Epidermal melanocyte (primary cell): ENCODE data around the gene CIRBP.

Source experiments
- DNase-seq: peaks from one replicate; pipeline ENCODE4 v3.0.0; 2011; ENCODE audit warnings: low spot score; ENCODE audit not compliant: insufficient read length

The CIRBP gene

DNA sequence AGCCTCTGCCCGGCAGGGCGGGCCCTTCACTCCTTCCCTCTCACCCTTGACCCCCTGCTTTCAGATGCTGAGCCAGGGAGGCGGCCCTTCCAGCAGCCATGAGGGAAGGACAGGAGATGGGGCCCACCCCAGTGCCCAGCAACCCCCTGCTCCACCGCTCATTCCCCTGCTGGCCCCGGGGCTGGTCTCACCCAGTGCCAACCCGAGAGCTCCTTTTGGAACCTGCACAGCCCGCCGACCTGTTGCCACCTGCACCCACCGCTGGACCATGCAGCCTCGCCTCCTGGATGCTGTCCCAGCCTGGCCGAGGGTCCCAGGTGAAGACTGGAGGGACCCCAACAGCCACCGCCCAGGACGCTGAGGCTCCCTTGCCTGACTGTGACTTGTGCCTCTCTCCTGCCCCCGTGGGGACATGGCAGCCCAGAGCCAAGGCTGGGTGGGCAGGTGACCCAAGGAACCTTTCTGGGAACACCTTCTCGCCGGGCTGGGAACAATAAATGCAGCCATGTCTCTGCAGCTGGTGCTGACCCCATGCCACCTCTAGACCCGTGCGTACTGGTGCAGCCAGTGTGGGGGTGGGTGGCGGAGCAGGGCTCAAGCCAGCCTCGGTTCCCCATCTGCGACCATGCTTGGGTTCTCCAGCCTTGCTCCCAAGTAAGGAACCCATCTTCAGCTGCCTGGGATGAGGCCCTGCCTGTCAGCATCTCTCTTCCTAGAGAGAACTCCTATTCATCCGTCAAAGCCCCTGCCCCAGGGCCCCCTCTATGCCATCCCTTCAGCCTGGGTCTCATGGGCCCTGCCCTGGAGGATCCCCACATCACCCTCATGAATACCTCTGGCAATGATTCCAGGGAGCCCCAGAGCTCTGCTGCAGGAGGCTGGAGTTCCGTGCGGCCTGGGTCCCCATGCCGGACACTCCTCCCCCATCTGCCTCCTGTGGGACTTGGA lies 9.9 kb downstream of the CIRBP start:
- DNase-seq = no peak

DNA sequence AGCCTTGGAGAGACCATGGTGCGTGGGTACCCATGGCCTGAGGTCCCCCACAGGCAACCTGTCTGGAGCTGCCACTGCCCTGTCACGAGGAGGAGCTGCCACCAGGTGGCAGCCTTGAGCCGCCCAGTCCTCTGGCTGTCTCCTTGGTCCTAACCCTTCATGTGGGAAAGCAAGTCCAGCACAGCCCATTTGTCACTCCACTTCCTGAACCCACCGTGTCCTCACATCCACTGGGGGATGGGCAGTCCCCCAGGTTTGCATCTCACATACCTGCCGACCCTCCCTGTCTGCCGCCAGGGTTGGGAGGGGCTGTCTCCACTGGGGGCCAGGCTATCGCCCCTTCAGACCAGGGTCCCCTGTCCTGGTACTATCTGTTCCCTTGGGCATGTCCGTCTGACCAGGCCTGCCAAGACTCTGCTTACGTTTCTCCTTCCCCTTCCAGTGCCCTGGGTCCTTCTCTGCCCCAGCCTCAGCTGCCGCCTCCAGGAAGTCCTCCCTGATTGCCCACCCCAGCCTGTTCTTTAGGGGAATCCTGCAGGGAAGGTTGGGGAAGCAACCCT lies 10.7 kb downstream of the CIRBP start:
- DNase-seq = peak; percentile 97

DNA sequence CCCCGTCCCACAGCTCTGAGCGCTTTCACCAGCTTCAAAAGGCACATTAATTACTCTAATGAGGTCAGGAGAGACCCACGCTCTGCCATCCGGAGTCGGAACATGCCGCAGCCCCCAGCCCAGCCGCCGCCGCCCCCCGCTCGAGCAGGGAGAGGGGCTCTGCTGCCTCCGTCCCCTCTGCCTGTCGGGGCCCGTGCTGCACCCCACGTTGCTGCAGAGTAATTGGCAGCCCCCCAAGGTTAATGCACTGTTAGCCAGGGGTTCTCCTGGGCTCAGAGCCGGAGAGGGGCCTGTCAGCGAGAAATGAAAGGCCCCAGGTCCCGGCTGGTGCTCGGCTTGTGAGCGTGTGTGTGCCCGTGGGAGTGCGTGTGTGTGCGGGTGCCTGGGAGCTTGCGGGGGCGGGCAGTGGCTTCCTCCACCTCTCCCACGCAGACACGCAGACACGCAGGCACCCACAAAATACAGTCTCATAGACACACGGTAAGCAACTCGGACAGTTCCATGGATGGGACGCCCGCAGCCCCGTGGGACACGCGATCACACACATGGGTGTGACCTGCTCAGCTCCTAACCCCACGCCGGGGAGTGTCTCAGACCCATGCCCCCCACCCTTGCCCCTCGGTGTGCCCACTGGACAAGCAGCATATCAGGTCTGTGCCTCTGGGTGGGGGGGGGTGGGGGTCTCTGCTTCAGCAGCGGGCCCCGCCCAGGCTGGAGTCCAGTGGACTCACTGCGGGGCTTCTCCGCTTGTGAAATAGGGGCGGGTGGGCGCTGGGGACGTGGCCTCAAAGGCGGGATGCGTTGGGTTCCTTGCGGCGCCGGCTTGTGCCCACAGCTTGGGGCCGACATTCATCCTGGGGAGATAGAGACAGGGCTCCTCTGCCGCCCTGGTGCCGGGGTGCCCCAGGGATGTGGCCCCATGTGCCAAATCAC lies 11.8 kb downstream of the CIRBP start:
- DNase-seq = no peak

DNA sequence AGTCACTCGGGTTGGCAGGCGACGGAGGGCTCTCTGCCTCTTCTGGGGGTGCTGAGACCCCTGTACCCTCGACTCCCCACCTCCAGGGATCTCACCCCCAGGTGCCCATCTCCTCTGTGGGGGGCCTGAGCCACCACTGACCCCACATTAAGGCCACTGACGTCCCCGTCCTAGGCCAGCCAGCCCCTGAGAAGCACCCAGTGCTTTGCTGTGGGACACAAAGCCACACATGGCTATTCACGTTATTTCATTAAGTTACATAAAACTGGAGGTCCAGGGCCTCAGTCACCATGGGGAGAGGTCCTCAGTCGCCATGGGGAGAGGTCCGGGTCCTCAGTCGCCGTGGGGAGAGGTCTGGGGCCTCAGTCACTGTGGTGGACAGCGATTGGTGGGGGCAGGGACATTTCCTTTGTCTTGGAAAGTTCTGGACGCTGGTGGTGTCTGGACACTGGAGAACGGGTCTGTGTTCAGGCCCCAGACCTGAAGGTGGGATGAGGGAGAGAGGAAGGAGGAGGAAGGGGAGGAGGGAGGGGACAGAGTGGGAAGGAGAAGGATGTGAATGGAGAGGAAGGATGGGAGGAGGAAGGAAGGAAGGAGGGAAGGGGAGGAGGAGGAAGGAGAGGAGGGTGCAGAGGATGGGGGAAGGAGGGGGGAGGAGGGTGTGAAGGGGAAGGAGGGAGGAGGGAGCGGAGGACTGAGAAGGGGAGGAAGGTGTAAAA lies 12.6 kb downstream of the CIRBP start:
- DNase-seq = no peak

DNA sequence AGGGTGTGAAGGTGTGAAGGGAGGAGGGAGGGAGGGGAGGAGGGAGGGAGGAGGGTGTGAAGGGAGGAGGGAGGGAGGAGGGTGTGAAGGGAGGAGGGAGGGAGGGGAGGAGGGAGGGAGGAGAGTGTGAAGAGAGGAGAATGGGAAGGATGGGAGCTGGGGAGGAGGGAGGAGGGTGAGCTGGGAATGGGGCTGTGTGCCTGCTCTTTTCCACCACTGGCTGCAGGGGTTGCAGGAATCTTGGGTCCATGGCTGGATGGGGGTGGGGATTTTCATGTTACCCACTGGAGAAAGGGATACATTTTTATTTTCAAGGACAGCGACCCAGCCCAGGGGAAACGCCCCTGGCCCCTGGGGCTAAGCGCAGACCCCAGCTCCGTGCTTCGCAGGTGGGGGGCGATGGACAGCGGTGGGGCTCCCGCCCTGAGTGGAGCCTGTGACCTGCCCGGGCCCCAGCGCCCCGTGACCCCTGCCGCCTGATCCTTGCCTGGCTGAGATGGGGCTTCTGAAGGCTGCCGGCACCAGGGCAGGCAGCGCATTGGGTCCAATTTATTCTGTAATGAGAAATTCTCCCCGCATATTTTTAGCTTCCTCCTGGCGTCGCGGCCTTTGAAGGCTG lies 13.6 kb downstream of the CIRBP start:
- DNase-seq = no peak

DNA sequence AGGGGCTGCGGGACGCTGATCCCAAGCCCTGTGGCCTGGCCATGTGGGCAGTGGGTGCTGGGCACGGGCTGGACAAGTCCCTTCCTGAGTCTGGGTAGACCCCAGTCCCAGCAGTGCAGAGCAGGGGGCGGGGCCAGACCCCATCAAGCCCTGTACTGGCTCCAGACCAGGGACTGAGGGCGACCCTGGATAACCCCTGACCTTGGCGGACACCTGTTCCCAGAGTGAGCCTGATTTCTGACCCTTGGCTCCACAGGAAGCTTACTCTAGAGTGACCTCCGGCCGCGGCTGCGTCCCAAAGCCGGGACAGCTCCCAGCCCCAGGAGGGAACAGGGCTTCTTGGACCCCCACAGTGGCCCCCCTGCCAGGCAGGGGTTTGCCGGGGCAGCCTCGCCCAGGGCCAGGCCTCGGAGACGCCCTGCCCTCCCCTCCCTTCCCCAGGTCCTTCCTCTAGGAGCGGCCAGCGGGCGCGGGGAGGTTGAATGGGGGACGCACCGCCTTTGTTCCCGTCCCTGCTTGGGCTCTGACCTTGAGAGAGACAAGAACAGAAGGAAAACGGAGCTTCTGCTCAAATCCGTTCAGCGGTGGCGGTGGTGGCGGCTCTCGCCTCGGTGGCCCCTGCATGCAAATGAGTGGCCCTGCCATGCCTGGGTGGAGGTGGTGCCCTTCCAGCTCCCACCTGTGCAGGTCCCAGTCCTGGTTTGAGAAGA lies 14.2 kb downstream of the CIRBP start:
- no peak for DNase-seq

DNA sequence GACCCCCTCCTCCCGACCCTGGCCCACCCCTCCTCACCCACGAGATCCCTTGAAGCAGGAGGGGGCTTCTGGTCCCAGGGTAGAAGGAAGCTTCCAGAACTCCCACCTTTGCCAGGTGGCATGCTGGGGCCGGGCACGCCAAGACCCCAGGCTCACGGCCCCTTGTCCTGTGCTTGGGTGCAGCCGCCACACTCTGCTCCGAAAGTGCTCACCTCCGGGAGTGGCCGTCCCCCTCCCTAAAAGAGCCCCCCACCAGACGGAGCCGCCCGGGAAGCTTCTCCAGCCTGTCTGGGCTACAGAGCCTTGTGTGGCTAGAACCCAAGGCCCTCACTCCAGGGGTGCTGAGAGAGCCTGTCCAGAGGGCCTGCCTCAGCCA lies 14.8 kb downstream of the CIRBP start:
- DNase-seq = no peak

DNA sequence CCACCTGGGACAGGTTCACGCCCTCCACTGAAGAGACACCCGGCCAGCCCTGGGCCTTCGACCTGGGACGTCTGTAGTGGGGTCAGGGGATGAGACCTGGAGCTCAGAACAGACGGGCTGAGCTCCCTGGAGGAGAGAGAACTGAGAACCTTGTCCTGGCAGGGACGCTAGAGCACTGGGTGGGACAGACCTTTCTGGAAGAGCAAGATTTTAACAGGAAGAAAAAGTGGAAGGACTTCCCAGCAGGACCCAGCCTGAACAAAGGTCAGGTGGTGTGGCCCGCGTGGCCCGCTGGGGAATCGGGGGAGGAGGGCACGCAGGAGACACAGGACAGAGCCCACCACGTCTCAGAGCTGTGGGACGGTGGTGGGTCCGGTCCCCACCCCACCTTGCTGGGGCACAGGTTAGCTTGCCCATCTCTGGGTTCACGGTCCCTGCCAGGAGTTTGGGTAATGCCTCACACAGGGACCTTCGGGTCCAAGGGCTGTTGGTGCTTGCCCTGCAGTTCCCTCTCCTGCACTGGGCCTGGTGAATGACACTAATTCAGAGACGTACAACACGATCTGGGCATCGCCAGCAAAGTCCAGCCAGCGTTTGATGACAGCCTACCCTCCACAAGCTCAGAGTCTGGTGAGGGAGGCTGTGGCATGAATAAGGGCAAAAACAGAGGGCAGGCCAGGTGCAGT lies 15.3 kb downstream of the CIRBP start:
- DNase-seq = no peak

DNA sequence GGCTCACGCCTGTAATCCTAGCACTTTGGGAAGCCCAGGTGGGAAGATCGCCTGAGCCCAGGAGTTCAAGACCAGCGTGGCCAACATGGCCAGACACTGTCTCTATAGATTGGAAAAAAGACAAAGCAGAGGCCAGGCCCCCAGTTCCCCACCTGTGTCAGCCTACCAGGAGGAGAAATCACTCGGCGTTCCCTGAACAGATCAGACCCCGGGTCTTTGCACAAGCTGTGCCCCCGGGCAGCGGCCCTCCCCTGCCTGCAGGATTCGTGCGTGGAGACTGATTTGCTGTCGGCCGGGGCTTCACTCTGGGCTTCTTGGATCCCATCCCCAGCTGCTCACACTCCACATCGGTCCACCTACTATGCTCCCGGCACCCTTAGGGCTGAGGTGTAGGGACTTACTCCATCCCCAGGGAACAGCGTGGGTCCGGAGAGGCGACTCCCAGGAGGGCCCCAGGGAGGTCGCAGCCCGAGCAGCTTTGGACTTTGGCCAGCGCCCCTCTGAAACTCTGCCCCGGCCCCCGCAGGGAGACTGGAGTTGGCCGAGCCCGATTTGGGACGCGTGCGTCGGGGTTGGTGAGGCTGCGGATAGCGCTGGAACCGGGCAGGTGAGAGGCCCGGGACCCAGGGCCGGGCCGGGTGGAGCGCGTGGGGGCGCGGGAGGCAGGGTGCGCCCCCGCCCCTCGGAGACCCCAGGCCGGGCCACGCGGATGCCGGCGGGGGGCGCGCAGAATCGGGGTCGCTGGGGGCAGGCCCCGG lies 16.0 kb downstream of the CIRBP start:
- DNase-seq = no peak

DNA sequence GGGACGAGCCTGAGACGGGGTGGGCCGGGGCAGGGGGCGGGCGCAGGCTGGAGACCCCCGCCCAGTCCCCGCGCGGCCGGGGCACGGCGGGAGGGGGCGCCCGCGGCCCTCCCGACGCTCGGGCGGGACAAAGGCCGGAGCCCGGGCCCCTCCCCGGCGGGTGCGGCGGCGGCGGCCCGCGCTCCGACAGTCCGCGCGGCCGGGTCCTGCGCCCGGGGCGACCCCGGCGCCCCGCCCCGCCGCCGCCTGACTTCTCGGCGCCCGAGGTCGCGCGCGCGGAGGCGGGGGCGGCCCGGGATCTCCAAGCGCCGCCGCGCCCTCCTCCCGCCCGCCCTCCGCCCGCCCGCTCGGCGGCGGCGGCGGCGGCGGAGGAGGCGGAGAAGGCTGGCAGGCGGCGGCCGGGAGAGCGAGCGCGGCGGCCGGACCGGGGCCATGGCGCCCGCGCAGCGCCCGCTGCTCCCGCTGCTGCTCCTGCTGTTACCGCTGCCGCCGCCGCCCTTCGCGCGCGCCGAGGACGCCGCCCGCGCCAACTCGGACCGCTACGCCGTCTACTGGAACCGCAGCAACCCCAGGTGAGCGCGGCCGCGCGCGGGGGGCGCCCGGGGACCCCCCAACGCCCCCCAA lies 16.7 kb downstream of the CIRBP start, which contains the start of gene EFNA2:
EFNA2 (plus strand) TSS at position 137 of the 624 bp plus-strand sequence; CDS start at position 433, 296 bp downstream.
- no peak for DNase-seq

DNA sequence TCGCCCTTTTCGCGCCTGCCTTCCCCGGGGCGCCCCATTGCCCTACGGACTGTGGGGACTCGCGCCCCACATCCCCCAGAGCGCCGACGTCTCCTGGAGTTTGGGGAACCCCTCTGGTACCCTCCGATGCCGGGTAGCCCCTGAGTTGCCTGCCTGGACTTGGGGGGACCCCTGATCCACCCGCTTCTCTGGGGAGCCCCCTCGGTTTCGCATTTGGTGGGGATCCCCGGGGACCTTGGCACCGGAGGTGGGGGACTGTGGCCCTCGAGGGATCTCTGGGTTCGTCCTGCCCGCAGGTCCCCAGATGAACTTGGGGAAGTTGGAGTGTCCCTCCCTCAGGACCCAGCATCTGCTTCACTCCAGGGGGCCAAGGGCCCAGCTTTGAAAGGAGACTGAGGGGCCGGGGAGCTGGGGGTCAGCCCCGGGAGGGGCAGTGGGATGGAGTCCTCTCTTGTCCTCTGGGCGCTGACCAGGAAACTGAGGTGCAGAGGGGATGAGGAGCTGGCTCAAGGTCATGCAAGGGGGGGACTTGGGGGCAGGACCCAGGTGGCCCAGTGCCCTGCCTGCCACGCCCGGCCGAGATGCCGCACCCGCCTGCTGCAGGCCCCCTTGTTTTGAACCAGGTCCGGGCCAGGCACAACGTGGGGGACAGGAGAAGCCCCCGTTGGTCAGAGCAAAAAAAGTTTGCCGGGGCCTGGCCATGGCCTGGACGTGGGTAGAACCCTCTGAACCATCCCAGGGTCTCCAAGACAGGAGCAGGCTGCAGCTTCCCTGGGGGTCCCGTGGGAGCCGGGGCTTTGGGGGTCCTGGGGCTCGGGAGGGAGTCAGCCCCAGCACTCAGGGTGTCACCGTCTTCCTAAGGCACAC lies 17.6 kb downstream of the CIRBP start:
- DNase-seq = no peak

DNA sequence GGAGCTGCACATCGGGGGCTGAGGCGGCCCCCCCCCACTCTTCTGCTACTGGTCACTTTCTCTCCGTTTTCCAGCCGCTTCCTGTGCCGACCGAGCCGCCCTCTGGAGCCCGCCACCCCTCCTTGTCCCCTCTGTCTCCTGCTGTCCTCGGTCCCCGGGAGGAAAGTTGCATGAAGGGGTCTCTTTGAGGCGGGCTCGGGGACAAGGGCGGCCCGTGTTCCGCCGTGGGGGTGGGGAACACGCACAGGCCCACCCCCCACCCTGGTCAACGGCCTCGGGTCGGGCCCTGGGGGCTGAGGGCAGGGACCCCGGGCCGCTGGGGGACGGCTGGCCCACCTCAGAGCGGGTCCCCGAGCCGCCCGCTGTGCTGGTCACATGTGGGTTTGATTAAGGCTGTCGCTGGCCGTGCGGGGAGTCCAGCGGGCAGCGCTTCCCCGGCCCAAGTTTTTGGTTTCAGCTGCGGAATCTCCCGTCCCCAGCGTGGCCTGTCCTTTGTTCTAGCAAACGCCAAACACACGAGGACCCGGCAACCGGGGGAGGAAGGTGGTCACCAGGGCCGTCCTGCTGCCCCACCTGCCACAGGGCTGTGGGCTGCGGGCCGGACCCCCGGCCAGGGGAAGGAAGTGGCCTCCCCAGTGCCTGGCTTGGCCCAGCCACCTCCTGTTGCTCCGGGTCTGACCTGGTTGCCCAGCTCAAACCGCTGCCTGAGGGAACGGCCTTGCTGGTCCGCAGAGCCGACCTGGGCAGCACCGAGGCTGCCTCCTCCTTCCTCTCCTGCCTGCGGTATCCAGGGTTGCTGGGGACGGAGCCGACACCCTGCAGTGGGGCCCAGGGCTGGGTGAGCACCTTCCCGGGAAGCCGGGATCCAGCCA lies 18.5 kb downstream of the CIRBP start:
- no peak for DNase-seq

DNA sequence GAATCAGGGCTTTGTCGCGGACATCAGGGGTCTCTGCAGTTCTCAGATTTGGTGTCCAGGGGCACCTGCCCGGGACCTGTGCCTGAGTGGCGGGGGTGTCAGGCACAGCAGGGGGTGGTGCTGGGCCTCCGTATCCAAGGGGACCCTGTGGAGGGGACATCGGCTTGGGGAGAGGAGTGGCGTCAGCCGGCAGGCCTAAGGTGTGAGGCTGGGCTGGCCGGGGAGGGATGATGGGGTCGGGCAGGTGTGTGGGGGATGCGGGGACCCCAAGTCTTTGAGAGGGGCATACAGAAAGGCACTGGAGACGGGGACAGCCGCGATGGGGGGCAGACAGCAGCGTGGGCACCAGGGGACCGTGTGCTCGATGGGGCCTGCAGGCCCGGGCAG lies 19.1 kb downstream of the CIRBP start:
- DNase-seq = no peak

DNA sequence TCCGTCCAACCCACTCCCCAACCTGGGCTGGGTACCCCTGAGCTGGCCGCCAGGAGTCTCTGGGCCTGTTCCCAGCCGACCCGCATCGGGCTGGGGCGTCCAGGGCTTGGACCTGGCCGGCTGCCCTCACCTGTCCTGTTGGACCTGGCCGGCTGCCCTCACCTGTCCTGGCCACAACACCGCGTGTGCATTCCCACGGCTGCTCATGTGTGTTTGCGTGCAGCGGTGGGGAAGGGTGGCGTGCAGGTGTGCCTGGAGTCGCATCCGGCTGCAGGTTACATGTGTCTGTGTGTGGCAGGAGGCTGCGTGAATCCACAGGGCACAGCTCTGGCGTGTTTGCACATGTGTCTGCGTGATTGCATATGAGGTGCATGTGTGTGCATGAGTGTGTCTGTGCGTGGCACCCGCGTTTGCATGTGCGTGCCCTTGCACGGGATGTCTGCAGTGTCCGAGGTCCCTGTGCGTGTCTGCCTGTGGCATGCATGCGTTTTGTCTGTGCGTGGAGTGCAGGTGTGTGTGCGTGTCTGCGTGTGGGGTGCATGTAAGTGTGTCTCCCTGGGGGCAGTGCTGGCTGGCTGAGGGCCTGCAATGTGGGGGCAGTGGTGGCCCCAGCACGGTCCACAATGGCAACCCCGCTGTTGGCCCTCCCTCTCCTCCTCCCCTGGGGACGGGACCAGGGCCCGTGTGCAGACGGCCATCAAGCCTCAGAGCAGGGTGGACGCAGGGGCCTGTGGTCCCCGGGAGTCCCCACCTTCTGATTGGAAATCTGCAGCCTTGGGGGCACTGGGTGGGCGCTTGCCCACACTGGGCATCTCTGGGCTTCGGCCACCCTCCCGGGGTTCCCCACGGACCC lies 19.9 kb downstream of the CIRBP start:
- no peak for DNase-seq

DNA sequence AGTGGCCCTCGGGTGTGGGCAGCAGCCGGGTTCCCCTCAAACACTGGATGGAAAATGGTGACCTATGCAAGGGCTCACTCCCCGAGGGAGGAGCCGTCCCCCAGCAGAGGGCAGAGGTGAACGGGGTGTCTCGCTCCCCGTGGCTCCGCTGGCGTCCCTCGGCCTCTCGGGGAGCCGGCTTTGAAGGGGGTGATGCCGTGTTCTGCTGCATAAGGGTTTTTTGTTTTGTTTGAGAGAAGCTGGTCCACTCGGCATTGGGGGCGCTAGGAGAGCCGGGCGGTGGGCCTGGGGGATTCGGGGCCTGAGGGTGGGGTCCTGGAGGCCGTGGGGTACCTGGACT lies 20.5 kb downstream of the CIRBP start:
- DNase-seq = no peak
